GM08714 (cell line): ENCODE results near the gene NRXN3.

ENCODE experiments used
- H3K4me3 ChIP-seq: fragments of 200-500 bp; sonication (Bioruptor generic); 2 replicates; pipeline ENCODE4 v1.5.1; 2014; ENCODE audit warnings: mild to moderate bottlenecking, low read length, inconsistent platforms
- ZNF274 ChIP-seq: IDR thresholded peaks from 2 replicates; pipeline ENCODE4 v1.6.1; 2012; ENCODE audit warnings: mild to moderate bottlenecking, low read depth, low read length

NRXN3 gene

DNA sequence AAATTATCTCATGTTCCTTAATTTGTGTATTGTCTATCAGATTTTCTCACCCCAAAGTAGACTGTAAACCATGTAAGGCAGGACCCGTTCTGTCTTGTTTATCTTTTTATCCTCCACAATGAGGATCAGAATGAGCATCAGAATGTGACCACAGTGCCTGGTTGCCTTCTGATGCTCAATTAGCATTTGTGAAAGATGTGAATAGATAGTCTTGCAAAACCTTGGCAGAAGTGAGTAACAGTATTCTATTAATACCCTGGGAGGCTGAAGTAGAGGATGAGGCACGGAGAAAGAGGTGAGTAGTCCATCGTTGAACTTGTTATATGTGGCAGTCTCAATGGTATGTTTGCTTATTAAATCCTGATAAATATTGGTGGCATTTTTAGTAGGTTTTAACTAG lies 781.4 kb downstream of the NRXN3 start:
- no peak for TF ChIP-seq ZNF274
- no peak overlapping the region for H3K4me3 ChIP-seq

GRCh38 chr14:78959674-78960264 lies 789.6 kb downstream of the NRXN3 start:
- no peak overlapping the region for H3K4me3 ChIP-seq
- no peak for TF ChIP-seq ZNF274

DNA sequence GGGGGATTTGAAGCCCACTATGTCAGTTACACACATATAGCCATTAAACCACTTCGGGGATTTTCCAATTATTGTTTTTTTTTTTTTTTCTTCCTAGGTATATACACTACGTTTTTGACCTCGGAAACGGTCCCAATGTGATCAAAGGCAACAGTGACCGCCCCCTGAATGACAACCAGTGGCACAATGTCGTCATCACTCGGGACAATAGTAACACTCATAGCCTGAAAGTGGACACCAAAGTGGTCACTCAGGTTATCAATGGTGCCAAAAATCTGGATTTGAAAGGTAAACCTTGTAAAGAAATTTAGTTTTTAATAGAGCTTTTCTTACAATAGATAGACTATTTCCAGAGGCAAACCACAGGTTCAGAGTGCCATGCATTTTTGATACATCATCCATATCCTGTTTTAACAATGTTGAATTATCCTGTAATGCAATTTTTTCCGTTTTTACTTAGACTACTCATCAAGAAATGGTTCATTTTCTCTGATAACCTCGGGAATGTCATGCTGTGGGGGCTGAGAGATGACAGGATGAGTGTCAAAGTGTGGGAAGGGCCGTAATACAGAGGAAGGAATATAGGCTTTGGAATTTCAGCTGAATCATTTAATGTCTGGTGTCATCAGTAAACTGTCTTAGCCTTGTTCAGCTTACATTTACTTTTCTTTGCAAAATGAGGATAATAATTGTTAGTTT lies 797.1 kb downstream of the NRXN3 start:
- TF ChIP-seq ZNF274: no peak
- H3K4me3 ChIP-seq: no peak overlapping the region

DNA sequence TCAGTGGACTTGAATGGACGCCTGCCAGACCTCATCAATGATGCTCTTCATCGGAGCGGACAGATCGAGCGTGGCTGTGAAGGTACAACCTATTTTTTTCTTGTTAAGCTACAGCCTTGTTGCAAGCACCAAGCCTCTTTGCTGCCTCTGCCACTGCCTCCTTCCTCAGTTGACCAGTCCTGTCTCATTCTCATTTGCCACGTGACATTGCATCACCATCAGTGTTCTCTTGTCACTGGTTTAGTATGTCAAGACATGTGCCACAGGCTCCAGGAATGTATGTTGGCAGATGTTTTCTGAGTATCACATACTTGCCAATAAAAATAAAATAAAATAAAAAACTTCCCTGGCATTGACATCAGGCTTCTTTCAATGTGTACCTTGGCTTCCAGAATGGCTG lies 798.1 kb downstream of the NRXN3 start:
- H3K4me3 ChIP-seq: no peak overlapping the region
- no peak for TF ChIP-seq ZNF274

- H3K4me3 ChIP-seq: no peak overlapping the region
- TF ChIP-seq ZNF274: no peak
These were observed 800.5 kb downstream of the NRXN3 start for GRCh38 chr14:78970677-78971076.

DNA sequence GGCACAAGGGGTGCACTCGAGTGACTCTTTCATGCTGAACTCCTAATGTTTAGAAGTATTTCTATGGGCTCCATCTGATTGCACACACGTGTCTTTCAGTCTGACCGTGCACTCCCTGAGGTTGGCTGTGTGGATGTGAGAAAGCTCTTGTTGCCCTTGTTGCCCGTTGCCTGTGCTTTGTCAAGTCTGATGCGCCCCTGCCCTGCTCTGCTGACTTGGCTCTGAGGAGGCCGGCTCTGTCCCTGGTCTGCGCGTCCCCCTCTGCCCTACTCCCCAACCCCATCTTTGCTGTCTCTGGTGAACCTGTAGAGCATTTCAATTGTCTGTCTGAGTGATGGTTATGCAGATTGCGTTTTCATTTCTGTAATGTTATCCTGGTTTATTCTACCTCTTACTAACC lies 802.3 kb downstream of the NRXN3 start:
- no peak overlapping the region for H3K4me3 ChIP-seq
- TF ChIP-seq ZNF274: no peak

DNA sequence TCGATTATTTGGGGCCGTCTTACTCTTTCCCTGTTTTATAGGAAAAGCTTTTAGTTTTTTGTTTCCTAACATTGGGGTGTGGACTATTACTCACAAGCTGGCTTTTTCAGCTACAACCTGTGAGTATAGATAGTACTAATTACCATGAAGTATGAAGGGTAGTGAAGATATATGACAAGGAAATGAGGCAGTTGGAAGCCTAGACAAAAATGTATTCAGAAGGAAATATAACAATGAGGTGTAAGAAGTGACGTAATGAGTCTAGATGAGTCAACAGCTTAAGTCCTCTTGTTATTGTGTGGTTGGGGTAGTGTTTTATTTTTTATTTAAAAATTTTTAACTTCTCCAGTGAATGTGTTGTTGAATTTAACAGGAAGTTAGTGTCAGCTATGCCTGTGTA lies 804.5 kb downstream of the NRXN3 start:
- TF ChIP-seq ZNF274: no peak

DNA sequence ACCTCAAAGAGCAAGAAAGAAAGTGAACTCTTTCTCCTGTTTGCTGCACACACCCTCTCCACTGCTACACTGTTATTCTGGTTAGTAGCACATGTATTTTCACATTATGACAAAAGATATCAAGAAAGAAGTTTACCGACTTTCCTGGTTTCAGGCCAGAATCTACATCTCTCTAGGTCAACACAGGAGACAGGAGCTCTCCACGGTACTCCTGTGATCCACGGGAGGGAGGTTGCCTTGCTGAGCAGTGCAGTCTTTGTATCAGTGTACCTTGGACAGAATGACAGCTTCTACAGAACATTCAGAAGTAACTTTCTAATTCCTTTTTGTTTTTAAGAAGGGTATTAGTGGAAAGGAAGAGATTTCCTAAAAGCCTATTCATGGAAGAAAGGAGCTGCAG lies 805.6 kb downstream of the NRXN3 start:
- H3K4me3 ChIP-seq: no peak overlapping the region

More for the DNA sequence above, 804.5 kb downstream of the NRXN3 start:
- H3K4me3 ChIP-seq: no peak overlapping the region

DNA sequence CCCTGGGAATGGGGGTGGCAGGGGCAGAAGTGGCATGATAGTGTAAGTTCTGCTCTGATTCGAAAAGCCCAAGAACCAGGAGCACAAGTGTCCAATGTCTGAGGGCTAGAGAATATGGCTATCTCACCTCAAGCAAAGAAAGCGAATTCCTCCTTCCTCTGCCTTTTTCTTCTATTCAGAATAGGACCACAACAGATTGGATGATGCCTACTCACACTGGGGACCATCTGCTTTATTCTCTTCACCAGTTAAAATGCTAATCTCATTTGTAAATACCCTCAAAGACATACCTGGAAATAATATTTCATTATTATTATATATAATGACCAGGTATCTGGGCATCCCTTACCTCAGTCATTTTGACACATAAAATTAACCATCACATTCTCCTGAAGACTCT lies 808.7 kb downstream of the NRXN3 start:
- H3K4me3 ChIP-seq: no peak overlapping the region
- TF ChIP-seq ZNF274: no peak

More for the DNA sequence above, 805.6 kb downstream of the NRXN3 start:
- no peak for TF ChIP-seq ZNF274

GRCh38 chr14:78982551-78982950 lies 812.4 kb downstream of the NRXN3 start:
- TF ChIP-seq ZNF274: no peak
- H3K4me3 ChIP-seq: no peak overlapping the region

DNA sequence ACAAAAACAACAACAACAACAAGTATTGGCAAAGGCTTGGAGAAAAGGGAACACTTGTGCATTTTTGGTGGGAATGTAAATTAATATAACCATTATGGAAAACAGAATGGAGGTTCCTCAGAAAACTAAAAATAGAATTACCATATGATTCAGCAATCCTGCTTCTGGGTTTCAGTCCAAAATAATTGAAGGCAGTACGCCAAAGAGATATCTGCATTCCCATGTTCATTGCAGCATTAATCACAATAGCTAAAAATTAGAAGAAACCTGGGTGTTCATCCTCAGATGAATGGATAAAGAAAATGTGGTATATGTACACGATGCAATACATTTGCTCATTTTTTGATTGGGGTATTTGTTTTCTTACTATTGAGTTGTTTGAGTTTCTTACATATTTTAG lies 813.0 kb downstream of the NRXN3 start:
- H3K4me3 ChIP-seq: no peak overlapping the region
- no peak for TF ChIP-seq ZNF274

DNA sequence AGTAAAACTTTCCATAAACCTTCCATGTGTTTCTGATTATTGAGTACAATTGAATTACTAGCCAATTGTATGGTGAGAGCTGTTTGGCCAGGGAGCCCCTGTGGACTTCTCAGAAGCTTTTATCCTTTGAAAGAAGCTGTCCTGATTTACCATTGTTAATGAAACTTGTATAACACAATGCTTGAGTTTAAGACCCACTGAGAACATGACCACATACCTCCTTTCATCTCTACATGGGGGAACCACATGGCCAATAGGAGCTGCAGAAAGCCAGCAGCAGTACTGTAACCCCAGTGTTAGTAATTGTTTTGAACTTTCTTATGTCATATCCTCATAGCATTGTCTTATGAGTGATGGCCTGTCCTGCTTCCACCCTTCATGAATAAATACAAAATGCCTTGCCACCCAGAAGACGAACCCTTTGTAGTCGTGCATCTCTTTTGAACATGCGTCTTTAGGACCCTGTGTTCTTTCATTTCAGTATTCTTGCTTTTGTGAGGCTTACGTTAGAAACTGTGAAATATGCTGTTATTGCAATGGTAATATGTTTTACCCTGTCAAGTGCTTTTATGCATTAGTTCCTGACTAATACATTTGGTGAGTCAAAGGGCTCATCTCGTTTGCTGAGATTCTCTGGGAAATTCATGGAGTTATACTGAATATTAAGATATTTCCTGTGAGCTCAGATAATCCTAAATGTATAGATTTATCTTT lies 815.7 kb downstream of the NRXN3 start:
- no peak for TF ChIP-seq ZNF274
- H3K4me3 ChIP-seq: no peak overlapping the region

DNA sequence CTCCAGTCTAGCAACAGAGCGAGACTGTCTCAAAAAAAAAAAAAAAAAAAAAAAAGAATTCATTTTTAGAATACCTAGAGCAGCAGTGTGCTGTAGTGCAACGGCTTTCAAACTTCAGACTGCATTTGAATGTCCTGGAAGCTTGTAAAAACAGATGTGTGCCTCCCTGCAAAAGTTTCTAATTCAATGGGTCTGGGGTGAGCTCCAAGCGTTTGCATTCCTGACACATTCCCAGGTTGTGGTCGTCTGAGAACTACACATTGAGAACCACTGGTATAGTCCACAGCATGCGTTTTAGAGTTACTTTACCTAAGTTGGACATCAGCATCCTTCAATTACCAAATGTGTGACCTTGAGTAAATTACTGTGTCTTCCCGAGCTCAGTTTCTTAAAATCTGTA lies 816.8 kb downstream of the NRXN3 start:
- no peak for TF ChIP-seq ZNF274
- H3K4me3 ChIP-seq: no peak overlapping the region

- no peak overlapping the region for H3K4me3 ChIP-seq
- no peak for TF ChIP-seq ZNF274
These were observed 819.0 kb downstream of the NRXN3 start for GRCh38 chr14:78989221-78989620.

- no peak for TF ChIP-seq ZNF274
- H3K4me3 ChIP-seq: no peak overlapping the region
These were observed 822.7 kb downstream of the NRXN3 start for GRCh38 chr14:78992867-78993266.
